ENCODE data around the gene PRKCA.

PRKCA gene

DNA sequence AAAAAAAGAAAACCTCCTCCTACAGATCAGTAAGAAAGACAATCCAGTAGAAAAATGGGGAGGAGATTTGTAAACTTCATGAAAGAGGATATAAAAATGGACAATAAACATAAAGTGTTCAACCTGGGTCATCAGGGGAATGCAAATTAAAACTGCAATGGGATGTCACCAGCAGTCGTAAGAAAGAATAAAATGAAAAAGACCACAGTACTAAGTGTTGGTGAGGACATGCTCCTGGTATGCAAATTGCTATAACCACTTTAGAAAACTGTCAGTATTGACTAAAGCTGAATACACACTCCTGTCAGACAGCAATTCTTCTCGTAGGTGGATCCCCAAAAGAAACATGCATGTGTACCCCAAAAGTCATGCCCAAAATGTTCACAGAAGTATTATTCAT, 267.2 kb downstream of the PRKCA start:
- no peak for ATAC-seq
- TF ChIP-seq ARNTL (CRISPR knock-in tag; IDR thresholded peaks at IDR 0.05; ENCODE audit: borderline replicate concordance, low read depth): no peak
- no peak for TF ChIP-seq CREB5 (CRISPR knock-in tag; IDR thresholded peaks at IDR 0.05; ENCODE audit: low read depth)
- TF ChIP-seq, protein P1, sequence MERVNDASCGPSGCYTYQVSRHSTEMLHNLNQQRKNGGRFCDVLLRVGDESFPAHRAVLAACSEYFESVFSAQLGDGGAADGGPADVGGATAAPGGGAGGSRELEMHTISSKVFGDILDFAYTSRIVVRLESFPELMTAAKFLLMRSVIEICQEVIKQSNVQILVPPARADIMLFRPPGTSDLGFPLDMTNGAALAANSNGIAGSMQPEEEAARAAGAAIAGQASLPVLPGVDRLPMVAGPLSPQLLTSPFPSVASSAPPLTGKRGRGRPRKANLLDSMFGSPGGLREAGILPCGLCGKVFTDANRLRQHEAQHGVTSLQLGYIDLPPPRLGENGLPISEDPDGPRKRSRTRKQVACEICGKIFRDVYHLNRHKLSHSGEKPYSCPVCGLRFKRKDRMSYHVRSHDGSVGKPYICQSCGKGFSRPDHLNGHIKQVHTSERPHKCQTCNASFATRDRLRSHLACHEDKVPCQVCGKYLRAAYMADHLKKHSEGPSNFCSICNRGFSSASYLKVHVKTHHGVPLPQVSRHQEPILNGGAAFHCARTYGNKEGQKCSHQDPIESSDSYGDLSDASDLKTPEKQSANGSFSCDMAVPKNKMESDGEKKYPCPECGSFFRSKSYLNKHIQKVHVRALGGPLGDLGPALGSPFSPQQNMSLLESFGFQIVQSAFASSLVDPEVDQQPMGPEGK (CRISPR knock-in tag; IDR thresholded peaks at IDR 0.05; ENCODE audit: borderline replicate concordance): no peak
- no peak for TF ChIP-seq ZFP30 (CRISPR knock-in tag; IDR thresholded peaks at IDR 0.05)
- TF ChIP-seq, protein P2, sequence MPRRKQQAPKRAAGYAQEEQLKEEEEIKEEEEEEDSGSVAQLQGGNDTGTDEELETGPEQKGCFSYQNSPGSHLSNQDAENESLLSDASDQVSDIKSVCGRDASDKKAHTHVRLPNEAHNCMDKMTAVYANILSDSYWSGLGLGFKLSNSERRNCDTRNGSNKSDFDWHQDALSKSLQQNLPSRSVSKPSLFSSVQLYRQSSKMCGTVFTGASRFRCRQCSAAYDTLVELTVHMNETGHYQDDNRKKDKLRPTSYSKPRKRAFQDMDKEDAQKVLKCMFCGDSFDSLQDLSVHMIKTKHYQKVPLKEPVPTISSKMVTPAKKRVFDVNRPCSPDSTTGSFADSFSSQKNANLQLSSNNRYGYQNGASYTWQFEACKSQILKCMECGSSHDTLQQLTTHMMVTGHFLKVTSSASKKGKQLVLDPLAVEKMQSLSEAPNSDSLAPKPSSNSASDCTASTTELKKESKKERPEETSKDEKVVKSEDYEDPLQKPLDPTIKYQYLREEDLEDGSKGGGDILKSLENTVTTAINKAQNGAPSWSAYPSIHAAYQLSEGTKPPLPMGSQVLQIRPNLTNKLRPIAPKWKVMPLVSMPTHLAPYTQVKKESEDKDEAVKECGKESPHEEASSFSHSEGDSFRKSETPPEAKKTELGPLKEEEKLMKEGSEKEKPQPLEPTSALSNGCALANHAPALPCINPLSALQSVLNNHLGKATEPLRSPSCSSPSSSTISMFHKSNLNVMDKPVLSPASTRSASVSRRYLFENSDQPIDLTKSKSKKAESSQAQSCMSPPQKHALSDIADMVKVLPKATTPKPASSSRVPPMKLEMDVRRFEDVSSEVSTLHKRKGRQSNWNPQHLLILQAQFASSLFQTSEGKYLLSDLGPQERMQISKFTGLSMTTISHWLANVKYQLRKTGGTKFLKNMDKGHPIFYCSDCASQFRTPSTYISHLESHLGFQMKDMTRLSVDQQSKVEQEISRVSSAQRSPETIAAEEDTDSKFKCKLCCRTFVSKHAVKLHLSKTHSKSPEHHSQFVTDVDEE (CRISPR knock-in tag; IDR thresholded peaks at IDR 0.05): no peak
- no peak for TF ChIP-seq TCF4 (CRISPR knock-in tag; IDR thresholded peaks at IDR 0.05; ENCODE audit: borderline replicate concordance)
- TF ChIP-seq BACH2 (CRISPR knock-in tag; IDR thresholded peaks at IDR 0.05; ENCODE audit: borderline replicate concordance): no peak
- TF ChIP-seq SNAI2 (CRISPR knock-in tag; IDR thresholded peaks at IDR 0.05): no peak
- TF ChIP-seq ZFP3 (CRISPR knock-in tag; IDR thresholded peaks at IDR 0.05): no peak
- TF ChIP-seq RARB (CRISPR knock-in tag; IDR thresholded peaks at IDR 0.05): no peak
- TF ChIP-seq ZC3H10 (CRISPR knock-in tag; IDR thresholded peaks at IDR 0.05): no peak
- no peak for TF ChIP-seq GLIS3 (CRISPR knock-in tag; IDR thresholded peaks at IDR 0.05)
- no peak for TF ChIP-seq ZNF8 (CRISPR knock-in tag; IDR thresholded peaks at IDR 0.05)
- no peak for TF ChIP-seq ESRRG (CRISPR knock-in tag; IDR thresholded peaks at IDR 0.05)
- no peak for TF ChIP-seq POU6F1 (CRISPR knock-in tag; IDR thresholded peaks at IDR 0.05; ENCODE audit: borderline replicate concordance, low read depth)

GRCh38 chr17:66570447-66571195, 268.2 kb downstream of the PRKCA start:
- peak; percentile 20; the same call in 1 of the 2 replicates for TF ChIP-seq ISL1 (CRISPR knock-in tag; IDR thresholded peaks at IDR 0.05)
- no peak for TF ChIP-seq ESRRG (CRISPR knock-in tag; IDR thresholded peaks at IDR 0.05)
- TF ChIP-seq TCF4 (CRISPR knock-in tag; IDR thresholded peaks at IDR 0.05; ENCODE audit: borderline replicate concordance): no peak
- no peak for TF ChIP-seq OSR1 (CRISPR knock-in tag; IDR thresholded peaks at IDR 0.05)
- TF ChIP-seq CREB5 (CRISPR knock-in tag; IDR thresholded peaks at IDR 0.05; ENCODE audit: low read depth): no peak
- no peak for TF ChIP-seq ZNF565 (CRISPR knock-in tag; conservative IDR thresholded peaks at IDR 0.05; ENCODE audit: low read depth)
- TF ChIP-seq ARNTL (CRISPR knock-in tag; IDR thresholded peaks at IDR 0.05; ENCODE audit: borderline replicate concordance, low read depth): no peak
- TF ChIP-seq GLIS3 (CRISPR knock-in tag; IDR thresholded peaks at IDR 0.05): no peak
- ATAC-seq: no peak

GRCh38 chr17:66571745-66572144, 269.3 kb downstream of the PRKCA start:
- TF ChIP-seq GLIS3 (CRISPR knock-in tag; IDR thresholded peaks at IDR 0.05) (no peak), ARNTL (CRISPR knock-in tag; IDR thresholded peaks at IDR 0.05; ENCODE audit: borderline replicate concordance, low read depth) (no peak), TOX (CRISPR knock-in tag; IDR thresholded peaks at IDR 0.05; ENCODE audit: borderline replicate concordance) (no peak), PPARA (CRISPR knock-in tag; IDR thresholded peaks at IDR 0.05; ENCODE audit: borderline replicate concordance) (no peak), ZNF8 (CRISPR knock-in tag; IDR thresholded peaks at IDR 0.05) (no peak), ISL1 (CRISPR knock-in tag; IDR thresholded peaks at IDR 0.05) (no peak)

More at GRCh38 chr17:66571745-66572144, 269.3 kb downstream of the PRKCA start:
- no peak for ATAC-seq
